ENCODE data around the gene ZNF592.
"Not testable (repeated sequence)": the region's sequence is repeated elsewhere in the genome, so short reads cannot be mapped to it uniquely, and the experiment has no call there.

ZNF592 gene

DNA sequence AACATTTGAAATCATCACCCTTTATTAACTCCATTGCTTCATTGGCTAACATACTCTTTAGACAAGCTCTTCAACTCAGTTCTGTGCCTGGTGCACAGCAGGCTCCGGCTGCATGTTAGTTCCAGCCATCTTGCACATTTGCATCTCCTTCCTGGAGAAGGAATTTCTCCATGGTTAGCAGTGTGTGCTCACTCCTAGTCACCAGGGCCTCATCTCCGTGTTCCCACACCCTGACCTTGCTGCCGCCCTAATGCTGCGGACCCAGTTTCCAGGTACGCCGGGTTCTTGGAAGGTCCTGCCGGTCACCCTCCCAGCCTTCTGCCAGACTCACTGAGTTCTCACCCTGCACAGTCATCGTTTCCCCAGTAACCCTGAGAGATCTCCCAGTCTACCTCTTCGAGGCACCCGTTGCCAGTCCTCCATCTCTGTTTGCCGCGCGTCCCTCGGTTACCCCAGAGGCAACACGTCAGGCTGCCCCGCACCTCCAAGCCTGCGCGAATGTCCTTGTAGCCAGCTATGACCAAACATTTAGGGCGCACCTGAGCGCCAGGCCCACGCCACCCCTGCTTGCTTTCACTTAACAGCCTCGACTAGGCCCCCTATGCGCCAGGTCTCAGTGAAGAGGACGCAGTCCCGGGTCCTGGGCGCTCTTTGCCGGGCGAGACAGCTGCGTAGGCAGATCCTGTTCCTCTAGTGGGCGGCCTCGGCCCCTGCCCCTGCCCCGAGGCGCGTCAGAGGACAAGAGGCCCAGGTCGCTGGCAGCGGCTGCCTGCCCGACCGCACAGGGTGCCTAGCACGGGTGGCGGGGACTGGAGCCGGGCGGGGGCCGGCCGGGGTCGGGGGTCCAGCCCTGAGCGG, 747 bp upstream of the ZNF592 start:
- peak; percentile 37 for DNase-seq

GRCh38 chr15:84749111-84749991, 959 bp downstream of the ZNF592 start:
- DNase-seq, result no peak

- DNase-seq, result no peak
Observed at GRCh38 chr15:84750583-84751092, 2.2 kb downstream of the ZNF592 start.

DNA sequence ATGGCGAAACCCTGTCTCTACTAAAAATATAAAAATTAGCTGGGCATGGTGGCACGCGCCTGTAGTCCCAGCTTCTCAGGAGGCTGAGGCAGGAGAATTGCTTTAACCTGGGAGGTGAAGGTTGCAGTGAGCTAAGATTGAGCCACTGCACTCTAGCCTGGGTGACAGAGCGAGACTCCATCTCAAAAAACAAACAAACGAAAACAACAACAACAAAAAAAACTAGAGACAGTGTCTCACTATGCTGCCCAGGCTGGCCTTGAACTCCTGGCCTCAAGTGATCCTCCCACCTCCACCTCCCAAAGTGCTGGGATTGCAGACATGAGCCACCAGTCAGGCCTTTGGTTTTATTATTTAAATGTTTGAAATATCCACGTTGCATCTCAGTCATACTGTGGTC, 3.3 kb downstream of the ZNF592 start:
- not testable (repeated sequence) for DNase-seq

- DNase-seq, result no peak
Observed at GRCh38 chr15:84752195-84752594, 3.8 kb downstream of the ZNF592 start.

DNA sequence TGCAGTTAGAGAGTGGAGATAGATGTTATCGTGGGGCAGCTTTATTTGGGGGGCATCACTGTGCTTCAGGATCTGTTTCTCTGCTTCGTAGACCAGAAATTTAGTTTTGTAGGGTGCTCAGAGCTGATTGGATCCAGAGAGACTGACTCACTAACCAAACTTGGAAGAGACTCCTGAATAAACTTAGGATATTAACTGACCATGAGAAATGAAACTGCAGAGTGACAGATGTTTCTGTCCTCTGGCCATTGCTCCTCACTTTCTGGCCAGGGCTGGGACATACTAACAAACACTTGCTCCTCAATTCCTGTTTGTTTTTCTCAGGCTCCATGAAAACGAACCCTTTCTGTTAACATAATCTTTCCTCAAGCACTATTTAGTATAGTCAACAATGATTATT, 4.3 kb downstream of the ZNF592 start:
- DNase-seq, result no peak

DNA sequence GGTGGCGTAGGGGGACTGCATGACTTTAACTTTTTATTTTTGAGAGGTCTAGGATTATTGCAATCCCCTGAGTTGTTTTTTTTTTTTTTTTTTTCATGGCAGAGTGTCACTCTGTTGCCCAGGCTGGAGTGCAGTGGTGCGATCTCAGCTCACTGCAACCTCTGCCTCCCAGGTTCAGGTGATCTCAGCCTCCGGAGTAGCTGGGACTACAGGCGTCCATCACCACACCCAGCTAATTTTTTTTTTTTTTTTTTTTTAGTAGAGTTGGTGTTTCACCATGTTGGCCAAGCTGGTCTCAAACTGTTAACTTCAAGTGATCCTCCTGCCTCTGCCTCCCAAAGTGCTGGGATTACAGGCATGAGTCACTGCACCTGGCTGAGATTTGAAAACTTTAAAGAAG, 6.5 kb downstream of the ZNF592 start:
- not testable (repeated sequence) for DNase-seq

DNA sequence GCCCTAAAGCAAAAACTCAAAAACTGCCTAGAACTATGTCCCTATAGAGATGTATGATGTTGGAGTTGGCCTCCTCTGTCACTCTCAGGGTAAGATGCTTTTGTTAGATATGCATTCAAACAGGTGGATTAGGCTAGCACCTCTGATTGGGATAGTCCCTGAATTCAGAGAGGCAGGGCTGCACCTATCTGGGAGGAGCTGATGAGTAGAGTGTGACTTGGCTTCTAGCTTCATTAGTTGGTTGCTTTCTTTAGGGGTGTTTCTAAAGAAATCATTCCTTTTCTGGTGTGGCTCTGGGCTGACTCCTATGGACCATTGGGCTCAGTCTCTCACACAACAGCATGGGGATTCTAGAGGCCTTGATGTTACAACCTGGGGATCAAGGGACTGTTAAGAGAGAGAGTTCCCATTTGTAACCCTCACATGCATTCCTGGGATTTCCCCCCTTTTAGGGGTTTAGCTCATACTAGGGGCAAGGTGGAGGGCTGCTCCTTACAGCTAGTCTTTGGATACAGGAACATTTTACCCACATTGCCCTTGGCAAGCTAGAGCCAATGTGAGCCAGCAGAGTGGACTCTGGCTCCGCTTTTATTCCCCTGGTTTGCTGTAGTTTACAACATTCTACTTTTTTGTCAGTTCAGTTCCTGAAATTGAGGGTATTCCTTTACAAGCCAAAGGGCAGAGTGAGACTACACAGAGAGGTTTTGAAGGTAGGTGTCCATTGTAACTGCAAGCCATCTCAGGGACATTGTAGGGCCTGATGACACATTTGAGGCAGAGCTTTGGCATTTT, 7.5 kb downstream of the ZNF592 start:
- no peak for DNase-seq

GRCh38 chr15:84759018-84759417, 10.6 kb downstream of the ZNF592 start:
- DNase-seq, result no peak

DNA sequence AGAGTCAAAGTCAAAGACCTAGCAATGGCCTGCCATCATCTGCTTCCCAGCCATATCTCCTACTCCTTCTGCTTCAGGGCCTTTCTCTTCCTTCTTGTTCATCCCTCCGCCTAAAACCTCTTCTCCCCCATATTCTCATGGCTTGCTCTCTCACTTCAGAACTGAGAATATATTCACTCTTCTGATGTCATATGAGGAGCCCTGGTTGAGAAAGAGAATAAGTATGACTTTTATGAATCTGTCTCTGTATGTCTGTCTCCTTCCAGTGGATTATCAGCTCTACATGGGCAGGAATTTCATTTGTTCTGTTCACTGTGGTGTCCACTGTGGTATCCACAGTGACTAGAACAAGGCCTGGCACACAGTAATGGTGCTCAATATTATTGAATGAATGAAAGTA, 11.8 kb downstream of the ZNF592 start:
- DNase-seq, result no peak

DNA sequence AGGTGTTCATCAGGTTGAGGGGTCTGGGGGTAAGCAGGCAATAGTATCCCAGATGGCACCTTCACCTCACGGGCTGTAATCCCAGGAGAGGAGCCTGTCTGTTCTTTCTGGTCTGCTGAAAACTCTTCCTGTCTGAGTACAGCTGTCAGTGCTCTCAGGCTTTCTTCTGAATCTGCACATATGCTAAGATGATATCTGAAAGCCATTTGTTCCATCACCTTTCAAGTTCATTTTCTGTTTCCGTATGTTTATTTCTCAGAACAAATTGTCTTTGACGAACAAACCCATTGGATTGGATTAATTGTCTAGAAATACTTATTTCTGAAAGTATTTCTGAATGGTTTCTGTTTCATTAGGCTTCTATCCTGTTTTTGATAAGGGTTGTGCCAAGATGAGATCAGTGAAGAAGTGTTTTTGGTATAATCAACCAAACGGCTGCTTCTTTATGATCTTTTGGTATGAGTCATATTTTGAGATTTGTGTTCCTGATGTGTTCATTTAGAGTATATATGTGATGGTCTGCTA, 13.3 kb downstream of the ZNF592 start:
- DNase-seq, result no peak

- no peak for DNase-seq
Observed at GRCh38 chr15:84762840-84763572, 14.6 kb downstream of the ZNF592 start.

- DNase-seq, result no peak
Observed at GRCh38 chr15:84764585-84764984, 16.2 kb downstream of the ZNF592 start.

GRCh38 chr15:84764989-84765388, 16.6 kb downstream of the ZNF592 start:
- no peak for DNase-seq

DNA sequence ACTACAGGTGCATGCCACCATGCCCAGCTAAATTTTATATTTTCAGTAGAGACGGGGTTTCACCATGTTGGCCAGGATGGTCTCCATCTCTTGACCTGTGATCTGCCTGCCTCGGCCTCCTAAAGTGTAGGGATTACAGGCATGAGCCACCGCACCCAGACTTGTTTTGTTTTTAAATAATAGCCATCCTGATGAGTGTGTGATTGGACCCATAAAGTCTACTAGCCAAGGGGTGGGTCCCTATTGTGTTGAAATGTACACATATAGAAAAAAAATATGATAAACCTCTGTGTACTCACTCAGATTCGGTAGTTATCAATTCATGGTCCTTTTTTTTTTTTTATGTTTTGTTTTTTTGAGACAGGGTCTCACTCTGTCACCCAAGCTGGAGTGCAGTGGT, 17.3 kb downstream of the ZNF592 start:
- no peak for DNase-seq

DNA sequence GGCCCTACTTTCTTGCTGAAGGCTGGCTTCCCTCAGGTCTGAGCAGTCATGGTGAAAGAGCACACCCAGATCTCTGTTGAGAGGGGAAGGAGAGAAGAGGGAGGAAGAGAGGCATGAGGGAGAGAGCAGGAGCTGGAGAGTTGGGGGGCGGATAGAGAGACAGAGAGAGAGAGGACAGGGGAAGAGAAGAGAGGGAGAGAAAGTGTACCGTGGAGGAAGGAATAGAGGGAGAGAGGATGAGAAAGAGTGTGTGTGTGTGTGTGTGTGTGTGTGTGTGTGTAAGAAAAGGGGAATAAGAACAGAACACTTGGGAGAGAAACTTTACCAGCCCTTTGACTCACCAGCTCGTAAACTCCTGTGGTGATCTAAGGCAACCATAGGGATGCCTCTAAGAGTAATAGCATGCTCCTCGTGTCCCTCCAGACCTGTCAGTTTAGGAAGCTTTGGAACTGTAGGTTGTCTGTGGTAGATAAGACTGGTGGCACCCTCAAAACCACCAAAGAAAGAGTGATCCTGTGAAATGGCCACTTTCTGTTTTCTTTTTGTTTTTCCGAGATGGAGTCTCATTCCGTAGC, 18.2 kb downstream of the ZNF592 start:
- no peak for DNase-seq

GRCh38 chr15:84772031-84772430, 23.6 kb downstream of the ZNF592 start:
- no peak for DNase-seq

GRCh38 chr15:84772467-84772866, 24.1 kb downstream of the ZNF592 start:
- no peak for DNase-seq

GRCh38 chr15:84773716-84774115, 25.3 kb downstream of the ZNF592 start:
- DNase-seq, result no peak

- DNase-seq, result no peak
Observed at GRCh38 chr15:84775867-84776449, 27.6 kb downstream of the ZNF592 start.

GRCh38 chr15:84778194-84778593, 29.8 kb downstream of the ZNF592 start:
- no peak for DNase-seq

All from NCI-H510A (cell line).